GM10847 (cell line): Measurements from ENCODE around the gene AHRR.

Experiments
- POLR2A ChIP-seq: IDR thresholded peaks from 2 replicates; pipeline ENCODE4 v1.6.1; 2011; ENCODE audit not compliant: insufficient read length; ENCODE audit errors: extremely low read depth

Gene AHRR

DNA sequence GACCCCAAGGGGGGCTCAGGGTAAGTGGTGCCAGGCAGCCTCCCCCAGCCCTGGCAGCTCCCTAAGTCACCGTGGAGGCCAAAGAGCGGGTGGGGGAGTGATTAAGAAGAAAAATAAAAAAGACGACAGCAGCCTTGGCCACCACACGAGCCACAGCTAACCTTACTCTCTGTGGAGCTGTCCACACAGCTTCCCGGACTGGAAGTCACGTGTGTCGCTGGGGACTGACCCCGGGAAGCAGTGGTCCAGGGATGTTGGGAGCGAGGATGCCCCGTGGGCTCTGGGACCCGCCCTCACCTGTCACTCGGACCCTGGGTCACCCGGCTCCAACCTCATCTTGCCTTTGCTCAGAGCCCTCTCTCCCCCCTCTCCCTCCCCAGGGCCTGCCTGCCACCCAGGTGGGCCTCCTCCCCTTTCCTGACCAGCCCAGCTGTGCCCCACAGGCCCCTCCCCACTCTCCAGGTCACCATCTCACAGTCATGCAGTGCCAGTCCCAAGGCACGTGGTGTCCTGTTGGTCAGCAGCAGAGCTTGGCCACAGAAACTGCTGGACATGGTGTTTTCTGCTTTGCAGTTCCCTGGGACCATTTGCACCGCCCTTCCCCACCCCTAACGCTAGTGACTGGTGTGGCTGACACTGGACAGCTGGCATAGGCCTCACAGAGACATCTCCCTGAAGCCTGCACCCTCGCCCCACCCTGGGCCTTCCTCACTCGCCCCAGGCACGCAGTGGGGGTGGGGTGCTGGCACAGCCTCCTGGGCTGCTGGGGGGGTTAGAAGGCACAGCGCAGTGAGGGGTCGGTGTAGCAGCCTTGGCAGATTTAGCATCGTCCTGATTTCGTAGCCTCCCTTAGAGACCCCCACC lies 111.6 kb downstream of the AHRR start:
- no peak for TF ChIP-seq POLR2A

DNA sequence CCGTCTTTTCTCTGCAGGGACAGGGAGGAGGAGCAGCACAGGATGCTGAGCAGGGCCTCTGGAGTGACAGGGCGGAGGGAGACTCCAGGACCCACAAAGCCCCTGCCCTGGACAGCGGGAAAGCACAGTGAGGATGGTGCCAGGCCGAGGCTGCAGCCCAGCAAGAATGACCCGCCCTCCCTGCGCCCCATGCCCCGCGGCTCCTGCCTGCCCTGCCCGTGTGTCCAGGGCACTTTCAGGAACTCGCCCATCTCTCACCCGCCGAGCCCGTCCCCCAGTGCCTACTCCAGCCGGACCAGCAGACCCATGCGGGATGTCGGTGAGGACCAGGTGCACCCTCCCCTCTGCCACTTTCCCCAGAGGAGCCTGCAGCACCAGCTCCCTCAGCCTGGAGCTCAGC lies 112.3 kb downstream of the AHRR start:
- no peak for TF ChIP-seq POLR2A

DNA sequence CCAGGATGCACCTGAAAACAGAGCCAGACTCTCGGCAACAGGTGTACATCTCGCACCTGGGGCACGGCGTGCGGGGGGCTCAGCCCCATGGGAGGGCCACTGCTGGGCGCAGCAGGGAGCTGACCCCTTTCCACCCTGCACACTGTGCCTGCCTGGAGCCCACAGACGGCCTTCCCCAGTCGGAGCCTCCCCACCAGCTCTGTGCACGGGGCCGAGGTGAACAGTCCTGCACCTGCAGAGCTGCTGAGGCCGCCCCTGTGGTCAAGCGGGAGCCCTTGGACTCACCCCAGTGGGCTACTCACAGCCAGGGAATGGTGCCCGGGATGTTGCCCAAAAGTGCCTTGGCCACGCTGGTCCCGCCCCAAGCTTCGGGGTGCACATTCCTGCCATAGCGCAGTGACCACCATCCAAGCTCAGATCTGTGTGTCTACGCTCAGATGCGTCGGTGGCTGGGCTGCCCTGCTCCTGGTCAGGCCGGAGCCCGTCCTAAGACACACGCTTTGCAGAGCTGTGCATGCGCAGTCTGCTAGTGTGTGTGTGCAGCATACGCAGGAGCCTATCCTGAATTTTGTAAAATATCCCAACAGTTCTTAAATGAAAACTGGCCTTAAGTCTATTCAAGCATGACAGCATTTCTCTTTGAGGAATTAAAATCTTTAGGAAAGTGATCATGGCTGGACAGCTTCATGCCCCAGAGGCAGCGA lies 113.1 kb downstream of the AHRR start:
- TF ChIP-seq POLR2A: no peak

DNA sequence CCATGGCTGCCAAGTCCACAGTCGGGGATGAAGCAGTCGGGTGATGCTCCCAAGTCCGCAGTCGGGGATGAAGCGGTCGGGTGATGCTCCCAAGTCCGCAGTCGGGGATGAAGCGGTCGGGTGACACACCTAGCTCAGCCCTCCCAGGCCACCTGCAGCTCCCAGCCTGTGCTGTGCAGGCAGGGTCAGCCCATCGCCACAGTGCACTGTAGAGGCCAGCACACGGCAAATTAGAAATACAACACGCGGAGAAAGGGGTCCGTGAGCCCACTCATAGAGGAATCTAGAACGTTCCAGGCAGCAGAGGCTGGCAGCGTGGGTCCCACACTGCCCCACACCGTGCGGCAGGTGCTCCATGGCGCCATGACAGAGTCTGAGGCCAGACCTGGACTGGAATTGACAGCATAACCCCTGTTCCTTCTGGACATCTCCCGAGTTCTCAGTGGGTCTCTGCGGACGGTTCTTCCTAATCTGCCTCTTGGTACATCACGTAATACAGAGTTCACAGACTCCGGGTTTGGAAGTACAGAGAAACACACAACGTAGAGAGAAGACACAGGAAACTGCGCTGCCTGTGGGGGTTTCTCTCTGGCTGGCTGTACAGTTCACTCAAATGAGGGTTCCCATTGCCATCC lies 113.8 kb downstream of the AHRR start:
- TF ChIP-seq POLR2A: no peak

DNA sequence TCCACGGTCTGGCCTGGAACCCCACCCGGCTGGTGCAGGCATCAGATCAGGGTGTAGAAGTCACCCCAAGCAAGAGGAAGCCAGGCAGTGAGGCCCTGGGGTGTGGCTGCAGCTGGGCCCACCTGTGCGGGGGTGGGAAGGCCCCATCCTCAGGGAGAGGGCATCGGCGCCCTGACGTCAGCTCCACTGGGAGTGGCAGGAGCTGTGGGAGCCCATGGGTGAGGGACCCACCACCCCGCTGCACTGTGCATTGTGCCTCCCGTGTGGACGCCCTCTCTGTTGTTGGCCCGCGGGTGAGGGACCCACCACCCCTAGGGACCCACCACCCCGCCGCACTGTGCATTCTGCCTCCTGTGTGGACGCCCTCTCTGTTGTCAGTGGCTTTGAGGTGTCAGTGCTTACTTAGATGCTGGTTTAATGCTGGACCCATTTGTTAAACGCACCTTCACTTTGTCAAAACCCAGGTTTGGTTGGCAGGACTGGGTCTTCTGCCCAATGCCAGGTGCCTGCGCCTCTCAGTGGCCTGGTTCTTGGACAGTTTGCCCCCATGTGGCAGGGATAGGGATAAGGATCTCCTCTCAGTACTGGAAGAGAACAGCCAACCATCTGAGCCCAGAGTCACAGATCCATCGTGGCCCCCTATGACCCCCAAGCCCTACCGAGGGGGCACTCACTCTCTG lies 114.6 kb downstream of the AHRR start:
- TF ChIP-seq POLR2A: no peak

DNA sequence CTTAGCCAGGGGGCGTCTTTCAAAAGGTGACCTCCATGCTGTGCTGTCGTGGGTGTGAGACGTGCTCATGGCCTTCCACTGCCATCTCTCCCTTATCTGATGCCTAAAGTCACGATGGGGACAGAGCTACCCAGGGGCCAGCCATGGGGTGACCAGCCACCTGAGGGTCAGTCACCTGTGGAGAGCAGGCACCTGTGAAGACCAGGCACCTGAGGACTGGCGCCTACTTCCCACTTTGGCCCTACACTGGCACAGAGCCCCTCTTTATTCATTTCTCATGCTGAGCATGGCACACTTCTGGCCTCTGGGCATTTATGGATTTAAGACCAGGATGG lies 115.1 kb downstream of the AHRR start:
- no peak for TF ChIP-seq POLR2A

DNA sequence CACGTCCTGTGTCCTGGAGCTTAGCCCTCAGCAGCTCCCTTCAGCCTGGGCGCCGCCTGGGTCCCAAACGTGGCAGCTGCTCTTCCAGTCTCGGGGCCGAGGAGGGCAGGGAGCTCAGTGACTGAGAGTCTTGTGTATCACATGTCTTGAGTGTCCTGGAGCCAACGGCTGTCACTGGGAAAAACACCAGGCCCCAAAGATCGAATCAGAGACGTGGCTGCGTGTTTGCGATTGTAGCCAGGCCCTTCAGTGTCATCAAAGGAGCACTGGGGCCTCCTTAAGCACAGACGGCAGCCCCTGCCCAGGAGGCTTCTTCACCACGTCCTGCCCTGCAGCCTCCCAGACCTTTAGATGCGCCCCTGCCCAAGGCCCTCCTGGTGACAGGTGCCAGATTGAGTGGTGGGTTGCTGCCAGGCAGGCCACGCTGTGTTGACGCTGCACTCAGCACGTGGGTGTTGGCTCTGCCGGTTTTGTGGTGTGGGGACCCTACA lies 115.8 kb downstream of the AHRR start:
- TF ChIP-seq POLR2A: no peak

DNA sequence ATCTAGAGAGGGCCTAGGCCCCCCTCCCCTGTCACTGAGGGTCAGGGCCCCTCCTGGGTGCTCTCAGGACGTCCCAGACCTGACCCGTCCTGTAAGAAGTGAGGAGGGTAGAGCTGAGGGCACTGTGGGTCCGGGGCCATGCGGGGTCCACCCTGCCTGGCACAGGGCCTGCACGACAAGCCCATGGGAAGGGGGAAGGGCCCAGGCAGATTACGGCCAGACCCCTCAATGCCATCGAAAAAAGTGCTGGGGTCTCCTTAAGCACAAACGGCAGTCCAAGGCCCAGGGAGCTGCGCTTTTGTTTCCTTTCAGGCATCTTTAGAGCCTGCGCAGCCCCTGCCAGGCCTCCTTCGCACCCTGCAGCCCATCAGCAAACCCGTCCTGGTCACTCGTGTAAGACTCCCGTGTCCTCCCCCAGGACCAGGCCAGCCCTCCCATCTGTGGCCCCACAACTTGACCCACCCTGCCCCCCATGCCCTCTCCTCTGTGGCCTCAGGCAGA lies 117.0 kb downstream of the AHRR start:
- no peak for TF ChIP-seq POLR2A

DNA sequence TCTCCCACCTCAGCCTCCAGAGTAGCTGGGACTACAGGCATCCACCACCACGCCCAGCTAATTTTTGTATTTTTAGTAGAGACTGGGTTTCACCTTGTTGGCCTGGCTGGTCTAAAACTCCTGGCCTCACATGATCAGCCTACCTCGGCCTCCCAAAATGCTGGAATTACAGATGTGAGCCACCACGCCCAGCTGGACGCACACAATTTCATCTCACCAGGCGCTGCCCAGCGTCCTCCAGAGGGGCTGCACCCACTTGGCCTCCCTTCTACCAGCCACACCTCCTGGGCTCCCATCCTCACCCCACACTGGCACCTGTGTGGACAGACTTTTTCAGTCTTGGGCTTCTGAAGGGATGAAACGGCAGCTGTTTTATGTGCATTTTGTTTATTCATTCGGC lies 117.7 kb downstream of the AHRR start:
- no peak for TF ChIP-seq POLR2A

DNA sequence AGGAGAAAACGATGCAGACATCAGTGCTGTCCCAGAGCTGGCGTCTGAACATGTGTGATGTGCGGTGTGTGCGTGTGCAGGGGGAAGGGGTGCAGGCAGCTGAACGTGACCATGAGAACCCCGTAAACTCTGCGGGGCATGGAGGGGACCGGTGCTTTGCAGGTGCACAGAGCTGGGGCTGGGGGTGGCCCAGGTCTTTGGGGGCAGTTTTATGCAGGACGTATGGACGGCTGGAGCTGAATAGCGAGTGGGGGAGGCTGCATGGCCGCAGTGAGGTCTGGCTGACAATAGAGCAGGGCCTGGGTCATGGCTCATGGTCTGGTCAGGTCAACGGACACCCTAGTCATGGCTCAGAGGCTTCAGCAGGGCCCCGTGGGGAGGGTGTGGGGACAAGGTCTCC lies 118.1 kb downstream of the AHRR start:
- TF ChIP-seq POLR2A: no peak

DNA sequence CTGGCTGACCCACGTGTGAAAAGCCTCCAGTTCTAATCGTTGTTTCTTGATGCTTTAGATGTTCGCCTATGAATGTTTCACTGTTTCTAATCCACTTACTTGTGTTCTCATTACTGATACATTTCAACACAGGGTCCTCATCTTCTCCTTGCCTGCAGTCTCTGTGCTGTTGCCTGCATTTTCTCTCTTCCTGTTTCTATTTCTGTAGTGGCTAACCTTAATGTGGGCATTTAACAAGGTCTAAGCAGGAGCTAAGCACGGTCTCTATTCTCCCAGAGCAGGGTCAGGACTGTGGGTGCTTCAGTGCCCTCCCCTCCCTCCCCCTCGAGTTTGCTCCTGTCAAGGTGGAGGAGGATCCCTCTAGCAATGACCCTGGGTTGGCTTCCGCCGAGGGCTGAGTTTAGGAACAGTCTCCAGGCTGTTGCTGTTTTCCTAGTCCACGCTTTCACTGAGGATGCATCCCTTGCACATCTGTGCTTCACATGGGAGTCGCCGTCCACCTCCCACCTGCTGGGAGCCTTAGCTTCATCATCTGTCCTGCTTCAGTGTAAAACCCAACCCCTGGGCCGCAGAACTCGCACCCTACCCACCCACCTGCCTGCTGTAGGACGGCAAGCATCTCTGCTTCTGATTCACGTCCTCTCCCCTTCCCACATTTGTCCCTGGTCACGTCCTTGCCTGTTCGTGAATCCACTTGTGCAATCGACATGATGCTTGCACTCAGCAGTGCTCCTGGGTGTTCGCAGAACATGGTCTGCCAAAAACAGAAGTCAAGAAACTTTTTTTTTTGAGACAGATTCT lies 119.1 kb downstream of the AHRR start:
- TF ChIP-seq POLR2A: no peak

DNA sequence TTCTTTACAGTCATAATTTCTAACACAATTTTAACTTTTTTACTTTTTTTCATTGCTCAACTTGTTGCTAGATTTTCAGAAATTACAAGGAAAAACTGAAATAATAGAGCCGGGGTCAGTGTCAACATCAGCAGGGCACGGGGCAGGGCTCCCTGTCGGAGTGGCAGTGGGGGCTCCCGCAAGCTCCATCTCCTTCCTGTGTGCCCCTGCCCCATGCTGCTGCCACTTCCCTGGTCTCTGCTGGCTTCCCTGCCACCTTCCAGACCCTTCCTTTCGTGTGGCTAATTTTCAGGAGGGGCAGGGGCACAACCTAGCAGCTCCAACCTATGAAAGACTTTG lies 120.5 kb downstream of the AHRR start:
- no peak for TF ChIP-seq POLR2A

DNA sequence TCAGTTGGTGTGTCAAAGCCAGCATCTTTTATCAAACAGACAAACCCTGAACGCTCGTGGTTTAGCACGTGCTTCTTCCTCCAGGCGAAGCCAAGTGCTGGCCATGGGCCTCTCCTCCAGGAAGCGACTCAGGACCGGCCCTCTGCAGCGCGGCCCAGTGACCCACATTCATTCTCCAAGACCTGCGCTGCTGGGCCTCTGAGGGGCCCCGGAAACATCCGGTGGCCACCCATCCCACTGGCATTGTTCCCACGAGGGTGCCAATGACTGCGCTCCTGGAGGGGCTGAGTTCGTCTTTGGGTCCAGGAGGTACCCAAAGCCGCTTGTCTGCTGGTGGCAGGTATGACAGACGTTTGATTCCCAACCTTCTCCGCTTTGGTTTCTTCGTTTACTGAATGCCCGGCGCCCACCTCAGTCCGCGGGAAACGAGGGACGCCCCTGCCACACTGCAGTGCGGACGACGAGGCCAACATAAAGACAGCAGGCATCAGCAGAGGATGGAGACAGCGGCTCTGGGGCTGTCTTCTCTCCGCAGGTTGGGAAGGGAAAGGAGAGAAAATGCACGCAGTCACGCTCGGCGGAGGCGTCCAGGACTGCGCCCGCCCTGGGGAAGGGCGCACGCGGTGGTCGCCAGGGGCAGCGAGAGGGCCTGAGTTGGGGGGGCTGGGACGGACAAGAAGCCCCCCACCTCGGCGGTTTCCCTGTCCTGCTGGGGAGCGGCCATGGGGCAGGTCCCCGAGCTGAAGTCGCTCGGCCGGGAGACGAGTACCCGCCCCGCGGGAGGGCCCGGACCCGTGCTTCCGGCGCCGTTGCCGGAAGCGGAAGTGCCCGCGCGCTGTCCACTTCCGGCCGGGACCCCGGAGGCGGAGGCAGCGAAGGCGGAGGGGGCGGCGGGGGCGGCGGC lies 121.1 kb downstream of the AHRR start, which contains the start of gene EXOC3:
EXOC3 (plus strand) TSS at position 842 of the 904 bp plus-strand sequence. CDS start 3,030 bp downstream, outside the sequence.
- peak; percentile 70 for TF ChIP-seq POLR2A
